HG03025 (cell line): ENCODE data around the gene CFI.
"Not testable (repeated sequence)": the region's sequence is repeated elsewhere in the genome, so short reads cannot be mapped to it uniquely, and the experiment has no call there.

Source experiments
- ATAC-seq: cut with Tn5 transposase; IDR thresholded peaks from one replicate; pipeline ENCODE4 v1.9.1; 2021; ENCODE audit warnings: mild to moderate bottlenecking, moderate library complexity; ENCODE audit not compliant: unreplicated experiment, low FRiP score

Gene CFI

GRCh38 chr4:109801099-109801789 is 555 bp downstream of the CFI start:
- ATAC-seq = no peak

DNA sequence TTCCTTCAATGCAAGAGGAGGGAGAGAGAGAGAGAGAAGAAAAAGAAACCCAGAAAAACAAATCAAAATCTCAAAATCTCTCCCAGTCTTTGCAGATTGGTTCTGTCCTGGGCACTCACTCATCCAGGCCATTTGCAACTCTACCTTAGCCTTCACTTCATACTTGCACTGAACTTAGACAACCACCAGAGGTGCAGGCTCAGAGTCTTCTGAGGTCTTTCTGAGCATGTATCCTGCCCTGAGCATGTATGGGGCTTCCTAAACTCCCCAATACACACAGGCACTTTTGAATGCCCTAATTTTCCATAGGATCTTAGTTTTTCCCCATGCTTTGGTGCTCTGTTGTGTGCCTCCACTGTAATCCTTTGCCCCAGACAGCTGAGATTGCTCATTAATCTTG is 2.9 kb downstream of the CFI start:
- no peak for ATAC-seq

DNA sequence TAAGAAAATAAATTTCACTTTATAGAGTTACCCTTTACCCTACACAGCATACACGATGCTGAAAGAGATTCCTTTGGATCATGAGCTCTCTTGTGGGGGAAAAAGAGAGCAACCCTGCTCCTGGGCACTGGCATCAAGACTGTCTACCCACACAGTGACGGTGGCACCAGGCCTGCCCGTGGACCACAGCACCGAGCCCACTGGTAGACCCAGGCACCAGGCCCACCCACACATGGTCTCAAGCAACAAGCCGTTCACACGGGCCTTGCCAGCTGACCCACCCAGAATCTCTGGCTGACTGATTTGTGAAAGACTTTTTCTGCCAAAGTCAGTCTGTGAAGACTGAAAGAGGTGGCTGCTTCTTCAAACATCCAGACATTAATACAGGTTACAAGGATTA is 6.7 kb downstream of the CFI start:
- no peak for ATAC-seq

GRCh38 chr4:109787807-109788206 is 14.0 kb downstream of the CFI start:
- no peak for ATAC-seq

DNA sequence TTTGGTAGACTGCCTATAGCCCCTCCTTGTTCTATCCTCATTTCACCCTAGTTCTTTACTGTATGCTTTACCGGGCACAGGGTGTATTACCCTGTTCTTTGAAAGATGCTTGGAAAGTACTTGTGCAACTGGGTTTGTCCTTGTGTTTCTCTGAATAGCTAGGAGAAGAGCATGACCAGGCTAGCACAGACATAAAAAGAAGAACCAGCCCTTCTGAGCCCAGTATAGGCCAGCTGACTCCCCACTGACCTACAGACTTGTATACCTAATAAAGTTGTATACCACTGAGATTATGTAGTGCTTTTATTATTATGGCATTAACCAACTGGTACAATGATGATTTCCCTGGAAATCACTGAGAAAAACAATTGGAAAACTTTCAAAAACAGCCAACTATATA is 15.0 kb downstream of the CFI start:
- ATAC-seq = no peak

- ATAC-seq = not testable (repeated sequence)
Measured at GRCh38 chr4:109782092-109782491, 19.7 kb downstream of the CFI start.

DNA sequence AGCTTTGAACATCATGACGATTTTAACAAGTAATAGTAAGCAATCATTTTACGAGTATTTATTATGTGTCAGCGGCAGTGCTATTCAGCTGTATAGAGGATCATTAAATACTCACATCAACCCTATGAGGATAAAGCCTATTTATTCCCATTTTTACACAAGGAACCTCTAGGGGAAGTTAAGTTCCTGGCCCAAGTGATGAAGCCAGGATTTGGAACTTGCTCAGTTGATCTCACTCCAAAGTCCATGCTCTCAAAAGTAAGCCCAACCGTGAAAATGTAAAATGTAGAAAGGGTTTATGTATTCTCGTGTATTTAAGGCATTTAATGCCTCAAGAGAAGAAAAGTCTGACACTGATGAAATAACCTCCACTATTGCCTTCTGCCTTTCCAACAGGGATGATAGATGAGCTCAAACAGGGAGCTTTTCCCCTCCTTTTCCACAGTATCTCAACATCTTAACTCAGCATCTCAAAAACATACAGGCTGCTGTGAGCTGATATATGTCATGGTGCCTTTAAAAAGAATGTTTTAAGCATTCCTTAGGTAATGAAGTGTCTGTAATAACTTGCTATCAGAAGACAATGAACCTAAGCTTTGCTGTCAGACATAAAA is 36.9 kb downstream of the CFI start:
- ATAC-seq = no peak

- ATAC-seq = no peak
Measured at GRCh38 chr4:109764376-109764775, 37.4 kb downstream of the CFI start.

DNA sequence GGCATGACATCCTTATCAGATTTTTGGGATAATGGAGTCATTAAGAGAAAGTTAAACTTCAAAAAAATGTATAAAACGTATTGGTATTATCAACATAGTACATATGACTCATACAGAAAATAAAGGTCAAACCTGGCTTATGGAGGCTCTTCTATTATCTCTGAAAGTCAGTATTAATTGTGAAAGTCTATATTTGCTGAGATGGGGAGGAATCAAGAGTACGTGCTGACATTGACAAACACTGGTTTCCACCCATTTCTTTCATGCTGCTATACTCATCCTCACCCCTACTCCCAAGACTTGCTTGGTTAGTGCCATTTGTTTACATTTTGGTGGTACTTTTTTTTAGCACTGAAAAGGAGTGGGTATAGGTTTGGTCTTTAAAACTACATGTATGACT is 41.1 kb downstream of the CFI start:
- ATAC-seq = no peak

GRCh38 chr4:109755656-109756055 is 46.1 kb downstream of the CFI start:
- ATAC-seq = no peak

DNA sequence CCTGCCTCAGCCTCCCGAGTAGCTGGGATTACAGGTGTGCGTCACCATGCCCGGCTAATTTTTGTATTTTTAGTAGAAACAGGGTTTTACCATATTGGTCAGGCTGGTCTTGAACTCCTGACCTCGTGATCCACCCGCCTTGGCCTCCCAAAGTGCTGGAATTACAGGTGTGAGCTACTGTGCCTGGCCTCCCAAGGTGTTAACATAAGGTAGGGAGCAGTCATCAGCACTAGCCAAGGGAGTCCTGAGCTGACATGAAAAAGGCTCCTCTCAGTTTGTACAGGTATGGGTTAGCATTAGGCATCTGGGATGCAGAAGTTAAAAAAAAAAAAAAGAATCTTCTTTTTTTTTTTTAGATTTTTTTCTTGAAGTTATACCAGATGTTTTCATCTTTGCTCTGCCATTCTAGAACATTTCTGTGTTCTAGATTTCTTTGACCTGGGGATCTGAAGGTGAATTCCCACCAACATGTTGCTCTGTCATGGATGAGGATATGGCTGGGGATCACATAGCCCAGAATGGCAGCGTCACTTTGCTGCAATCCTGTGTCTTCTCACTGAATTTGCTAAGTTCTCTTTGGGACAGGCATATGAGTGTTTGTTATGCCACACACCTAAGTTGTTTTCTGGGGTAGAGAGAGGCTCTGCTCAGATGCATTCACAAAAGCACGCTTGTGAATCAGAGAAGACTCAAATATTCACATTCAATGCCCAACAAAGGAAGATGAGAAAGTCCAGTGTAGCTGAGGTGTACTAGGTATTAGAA is 47.5 kb downstream of the CFI start:
- ATAC-seq = no peak

GRCh38 chr4:109752525-109752924 is 49.3 kb downstream of the CFI start:
- no peak for ATAC-seq

DNA sequence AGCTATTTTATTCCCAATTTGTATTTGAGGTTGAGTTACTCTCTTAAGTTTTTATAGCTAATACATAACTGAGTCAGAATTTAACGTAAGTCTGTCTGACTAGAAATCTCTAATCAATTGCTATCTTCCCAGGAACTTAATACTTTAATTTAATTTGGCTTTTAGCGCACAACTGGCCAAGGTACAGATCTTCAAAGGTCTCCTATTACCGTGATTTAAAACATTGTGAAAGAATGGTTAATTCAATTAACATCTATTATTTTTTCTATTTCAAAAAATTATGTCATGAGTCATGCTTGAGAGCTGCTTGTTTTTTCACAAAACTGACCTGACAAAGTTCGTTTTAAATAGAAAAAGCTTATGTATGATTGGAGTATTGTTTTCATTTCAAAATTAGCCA is 49.9 kb downstream of the CFI start:
- no peak for ATAC-seq

- no peak for ATAC-seq
Measured at GRCh38 chr4:109750652-109751244, 51.1 kb downstream of the CFI start.

DNA sequence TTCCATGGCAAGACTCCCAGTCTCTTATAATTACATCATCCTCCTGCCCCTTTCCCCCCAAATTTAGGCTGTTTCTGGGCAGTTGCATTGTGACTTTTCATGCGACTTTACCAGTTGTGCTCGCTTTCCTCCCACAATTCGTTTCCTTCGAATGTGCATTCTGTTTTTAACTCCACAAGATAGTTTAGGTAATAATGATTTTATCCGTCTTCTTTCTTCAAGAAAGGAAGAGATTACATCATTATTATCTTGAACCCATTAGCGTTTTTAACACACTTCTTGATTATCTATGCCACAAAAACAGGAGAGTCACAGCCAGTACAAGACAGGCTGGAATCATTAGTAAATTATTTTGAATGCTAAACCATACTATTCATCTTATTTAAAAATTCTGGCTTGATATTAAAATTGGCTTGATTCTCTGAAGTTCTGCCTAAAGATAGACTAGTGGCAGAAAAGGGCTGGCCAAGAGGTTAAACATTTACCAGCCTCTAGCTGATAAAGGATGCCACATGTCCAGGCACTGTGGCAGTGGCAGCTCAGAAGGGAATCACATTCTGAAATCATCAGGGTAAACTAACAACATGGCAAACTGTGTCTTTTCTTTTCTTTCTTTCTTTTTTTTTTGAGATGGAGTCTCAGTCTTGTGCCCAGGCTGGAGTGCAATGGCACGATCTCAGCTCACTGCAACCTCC is 52.3 kb downstream of the CFI start:
- ATAC-seq = no peak

DNA sequence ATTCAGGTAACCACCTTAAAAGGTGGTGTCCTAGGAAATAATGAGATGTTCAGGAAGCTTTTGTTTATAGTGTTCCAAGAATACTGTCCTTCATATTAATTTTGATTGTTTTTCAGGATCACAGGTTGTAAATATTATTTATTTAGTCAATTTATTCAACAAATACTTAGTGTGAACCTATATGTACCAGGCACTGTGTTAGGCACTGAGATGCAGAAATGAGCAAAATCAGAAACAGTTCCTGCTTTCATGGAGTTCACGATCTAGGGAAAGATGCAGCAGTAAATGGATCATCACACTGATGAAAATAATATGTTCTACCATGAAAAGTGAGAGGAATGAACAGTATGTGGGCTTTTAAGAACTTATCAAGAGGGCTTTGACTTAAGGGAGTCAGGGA is 53.7 kb downstream of the CFI start:
- no peak for ATAC-seq

DNA sequence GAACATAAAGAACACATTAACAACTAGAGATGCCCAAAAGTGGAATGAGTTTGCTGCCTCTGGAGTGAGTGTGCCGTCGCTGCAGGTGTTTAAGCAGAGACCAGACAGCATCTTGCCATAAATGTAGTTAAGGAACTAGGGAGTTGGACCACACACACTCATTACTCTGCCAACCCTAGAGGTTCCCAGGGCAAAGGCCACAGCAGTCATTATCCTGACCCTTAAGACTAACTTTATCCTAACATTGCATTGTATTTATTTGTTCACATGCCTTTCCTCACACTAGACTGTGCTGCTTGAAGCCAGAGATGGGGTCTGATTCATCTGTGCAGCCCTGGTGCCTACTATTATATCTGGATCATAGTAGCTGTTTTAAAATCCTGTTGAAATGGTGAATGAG is 55.1 kb downstream of the CFI start:
- ATAC-seq = no peak

DNA sequence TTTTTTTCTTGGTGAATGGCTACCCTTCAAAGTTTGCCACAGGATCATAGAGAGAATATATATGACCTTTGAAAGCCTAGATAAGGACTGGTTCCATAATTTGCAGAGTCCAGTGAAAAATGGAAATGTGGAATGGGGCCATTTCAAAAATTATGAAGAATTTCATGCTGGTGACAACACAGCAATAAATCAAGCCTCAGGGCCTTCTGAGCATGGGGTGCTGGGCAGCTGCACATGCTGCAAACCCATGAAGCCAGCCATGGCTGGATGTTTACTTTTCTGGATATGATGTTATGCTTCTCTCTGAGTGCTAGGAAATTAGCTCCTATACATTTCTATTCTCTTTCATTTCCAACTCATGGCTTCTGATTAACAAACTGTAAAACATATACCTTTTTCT is 56.0 kb downstream of the CFI start:
- no peak for ATAC-seq

DNA sequence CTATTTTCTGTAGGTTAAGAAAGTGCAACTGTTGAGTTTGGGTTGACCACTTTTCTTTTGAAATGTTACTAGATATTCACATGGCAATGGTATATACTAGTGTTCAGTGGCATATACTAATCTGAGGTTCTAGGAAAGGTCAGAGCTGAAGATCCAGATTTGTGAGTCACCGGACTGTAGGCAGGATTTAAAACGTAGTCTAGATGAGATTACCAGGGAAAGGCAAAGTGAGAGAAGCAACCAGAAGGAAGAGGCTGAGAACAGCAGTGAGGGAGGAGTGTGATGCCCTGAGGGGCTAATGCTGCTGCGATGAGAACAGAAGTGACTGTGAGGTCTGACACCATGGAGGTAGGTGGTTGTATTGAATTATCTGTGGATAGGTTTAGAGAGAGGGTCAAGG is 62.3 kb downstream of the CFI start:
- ATAC-seq = no peak

DNA sequence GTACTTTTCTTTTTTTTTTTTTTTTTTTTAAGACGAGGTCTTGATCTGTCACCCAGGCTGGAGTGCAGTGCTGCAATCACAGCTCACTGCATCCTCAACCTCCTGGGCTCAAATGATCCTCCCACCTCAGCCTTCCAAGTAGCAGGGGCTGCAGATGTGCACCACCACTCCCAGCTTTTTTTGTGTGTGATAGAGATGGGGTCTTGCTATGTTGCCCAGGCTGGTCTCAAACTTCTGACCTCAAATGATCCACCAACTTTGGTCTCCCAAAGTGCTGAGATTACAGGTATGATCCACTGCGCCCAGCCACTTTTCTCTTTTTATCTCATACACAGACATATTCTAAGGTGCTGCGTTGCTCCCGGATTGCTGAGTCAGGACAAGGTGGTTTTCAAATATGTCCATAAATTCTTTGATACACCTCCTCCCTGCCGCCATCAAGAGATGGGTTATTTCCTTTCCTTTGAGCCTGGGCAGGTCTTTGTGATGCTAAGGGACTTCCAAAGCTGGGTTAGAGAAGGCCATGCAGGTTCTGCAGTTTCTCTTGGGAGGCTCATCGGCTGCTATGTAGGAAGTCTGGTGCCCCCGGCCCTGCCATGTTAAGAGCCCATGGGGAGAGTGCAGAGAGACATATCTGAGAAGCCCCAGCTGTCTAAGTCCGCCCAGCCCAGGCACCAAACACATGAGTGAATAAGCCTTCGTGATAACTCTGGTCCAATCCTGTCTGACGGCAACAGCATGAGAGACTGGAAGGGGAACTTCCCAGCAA is 63.5 kb downstream of the CFI start:
- no peak for ATAC-seq
